NCI-H1105 treated with DMSO at 0.1 percent for 48 hours (cell line): Measurements from ENCODE around the gene FBXL3.
A peak's percentile ranks its signal among the peaks of the same experiment; 100 is the strongest.
"Not testable (repeated sequence)": the region's sequence is repeated elsewhere in the genome, so short reads cannot be mapped to it uniquely, and the experiment has no call there.

Source experiments
- DNase-seq: peaks from one replicate; lab custom pipeline; 2025; lab: John Stamatoyannopoulos, UW

The FBXL3 gene

DNA sequence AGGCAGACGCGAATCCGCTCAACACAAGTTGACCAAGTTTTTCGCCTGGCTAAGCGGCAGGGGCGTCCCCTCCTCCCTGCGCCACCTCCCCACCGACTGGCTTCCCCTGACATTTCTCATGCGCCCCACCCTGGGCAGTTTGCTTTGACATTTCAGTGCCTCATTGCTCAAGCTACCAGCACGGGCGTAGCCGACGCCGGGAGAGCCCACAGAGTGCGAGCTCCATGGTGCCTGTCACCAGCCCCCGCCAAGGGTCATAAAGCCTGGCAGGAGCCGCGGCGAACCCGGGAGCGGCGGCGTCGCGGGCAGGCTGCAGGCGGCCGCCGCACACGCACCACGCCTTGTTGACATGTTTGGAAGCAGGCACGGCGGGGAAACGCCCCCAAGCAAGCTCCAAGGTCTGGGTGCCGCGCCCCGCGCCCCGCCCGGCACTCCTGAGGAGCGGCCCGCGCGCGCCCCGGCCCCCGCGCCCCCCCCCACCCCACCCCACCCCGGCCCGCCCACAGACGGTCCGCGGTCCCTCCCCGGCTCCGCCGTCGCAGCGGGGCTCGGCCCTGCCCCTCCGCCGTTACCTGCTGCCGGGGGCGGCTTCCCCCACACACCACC lies 601 bp downstream of the FBXL3 start:
- peak; percentile 52 for DNase-seq

DNA sequence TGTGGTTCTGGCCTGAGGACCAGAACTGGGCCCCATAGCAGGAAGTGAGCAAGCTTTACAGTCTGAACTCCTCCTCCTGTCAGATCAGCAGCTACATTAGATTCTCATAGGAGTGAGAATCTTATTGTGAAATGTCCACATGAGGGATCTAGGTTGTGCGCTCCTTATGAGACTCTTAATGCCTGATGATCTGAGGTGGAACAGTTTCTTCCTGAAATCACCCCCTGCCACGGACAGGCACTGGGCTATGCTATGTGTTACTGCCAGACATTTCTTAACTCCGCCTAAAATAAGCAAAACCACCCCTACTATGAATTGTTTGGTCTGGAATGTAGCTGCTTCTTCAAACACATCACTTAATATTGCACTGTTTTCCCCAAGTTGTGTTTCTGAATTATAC lies 4.6 kb downstream of the FBXL3 start:
- no peak for DNase-seq

DNA sequence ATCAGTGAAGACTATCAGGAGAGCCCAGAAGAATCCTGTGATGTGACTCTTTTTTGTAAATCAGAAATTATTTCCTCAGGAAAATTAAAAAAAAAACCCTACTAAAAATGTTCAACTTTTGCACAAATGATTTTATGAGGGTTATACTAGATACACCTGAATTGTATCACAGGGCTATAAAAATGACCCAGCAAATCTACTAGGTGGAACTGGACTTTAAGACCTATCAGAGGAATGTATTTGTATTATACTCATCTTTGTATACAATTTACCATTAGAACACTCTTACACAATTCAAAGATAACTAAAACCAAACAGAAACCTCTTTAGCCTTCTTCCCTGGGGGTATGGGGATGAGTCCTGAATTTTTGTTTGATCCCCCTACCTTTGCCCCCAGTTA lies 7.2 kb downstream of the FBXL3 start:
- no peak for DNase-seq

DNA sequence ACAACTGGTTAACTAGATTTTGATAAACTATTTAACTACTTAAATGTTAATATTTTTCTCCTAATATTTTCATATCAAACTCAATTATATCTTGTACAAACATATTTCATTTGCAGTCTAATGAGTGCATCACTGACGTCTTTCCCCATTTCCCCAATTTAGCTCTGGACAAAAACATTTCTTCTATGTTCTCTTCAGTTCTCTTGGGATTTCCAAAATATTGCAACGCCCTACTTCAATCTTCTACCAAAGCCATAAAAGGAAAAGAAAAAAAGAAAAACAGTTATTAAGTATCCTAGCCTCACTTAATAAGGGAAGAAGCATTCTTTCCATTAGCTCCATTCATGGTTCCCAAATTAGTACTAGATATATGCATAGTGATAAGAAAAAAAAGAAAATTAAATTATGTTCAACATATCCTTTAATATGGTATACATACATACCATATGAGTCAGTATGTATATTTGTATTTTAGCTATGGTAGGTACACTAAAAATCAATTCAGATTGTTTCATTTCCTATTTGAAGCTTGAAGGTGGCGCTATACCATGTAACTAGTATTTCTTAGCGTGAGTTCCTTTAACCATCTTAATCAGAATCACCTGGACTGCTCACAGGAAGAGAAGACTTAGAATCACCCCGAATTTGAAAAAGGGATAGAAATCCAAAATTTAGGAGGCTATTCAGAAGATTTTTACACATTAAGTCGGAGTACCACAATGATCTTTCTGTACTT lies 9.9 kb downstream of the FBXL3 start:
- DNase-seq = no peak

DNA sequence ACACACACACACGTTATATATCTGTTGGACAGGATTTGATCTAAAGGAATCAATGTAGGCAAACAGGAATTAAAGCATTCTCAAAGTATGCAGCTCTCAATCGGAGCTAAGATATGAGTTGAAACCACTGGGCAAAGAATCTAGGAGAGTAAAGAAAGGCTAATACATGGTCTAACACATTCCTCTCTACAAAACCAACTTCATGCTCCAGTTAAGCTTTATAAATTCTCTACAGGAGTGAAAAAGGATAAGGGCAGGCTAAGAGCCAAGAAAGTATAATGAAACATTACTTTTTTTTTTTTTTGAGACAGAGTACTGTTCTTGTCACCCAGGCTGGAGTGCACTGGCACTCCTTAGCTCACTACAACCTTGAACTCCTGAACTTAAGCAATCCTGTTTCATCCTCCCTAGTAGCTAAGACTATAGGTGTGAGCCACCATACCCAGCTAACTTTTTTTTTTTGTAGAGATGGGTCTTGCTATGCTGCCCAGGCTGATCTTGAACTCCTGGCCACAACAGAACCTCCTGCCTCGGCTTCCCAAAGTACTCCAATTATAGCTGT lies 10.6 kb downstream of the FBXL3 start:
- DNase-seq = no peak

DNA sequence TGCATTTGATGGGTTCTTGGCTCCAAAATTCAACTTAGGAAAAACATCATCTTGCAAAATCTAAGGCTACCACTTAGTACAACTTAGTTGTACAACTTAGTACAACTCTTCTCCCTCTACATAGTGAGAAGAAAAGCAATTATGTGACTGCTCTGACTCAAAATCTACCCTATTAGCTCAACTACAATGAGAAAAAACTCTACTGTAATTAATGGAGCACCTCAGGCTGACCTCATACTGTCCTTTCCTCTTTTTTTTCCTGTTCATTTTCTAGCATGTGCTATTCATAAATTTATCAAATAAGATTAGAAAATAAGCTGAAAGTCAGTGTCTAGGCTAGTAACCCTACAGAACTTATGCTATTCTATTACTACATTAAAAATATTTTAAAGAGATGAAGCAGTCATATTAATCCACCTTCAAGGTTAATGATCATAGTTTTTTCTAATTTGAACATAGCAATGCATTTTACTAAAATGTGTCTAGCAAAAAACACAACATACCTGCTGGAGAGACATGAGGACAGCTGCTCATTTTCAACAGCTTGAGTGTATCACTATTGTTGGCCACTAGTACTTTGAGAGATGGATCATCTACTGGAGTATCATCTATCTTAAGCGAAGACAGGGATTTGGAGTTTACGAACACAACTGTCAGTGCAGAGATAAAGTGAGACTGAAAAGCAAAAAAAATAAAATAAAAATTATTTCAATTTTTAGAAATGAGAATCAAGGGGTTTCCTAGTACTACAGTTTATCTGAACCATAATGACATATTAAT lies 11.9 kb downstream of the FBXL3 start:
- DNase-seq = no peak

DNA sequence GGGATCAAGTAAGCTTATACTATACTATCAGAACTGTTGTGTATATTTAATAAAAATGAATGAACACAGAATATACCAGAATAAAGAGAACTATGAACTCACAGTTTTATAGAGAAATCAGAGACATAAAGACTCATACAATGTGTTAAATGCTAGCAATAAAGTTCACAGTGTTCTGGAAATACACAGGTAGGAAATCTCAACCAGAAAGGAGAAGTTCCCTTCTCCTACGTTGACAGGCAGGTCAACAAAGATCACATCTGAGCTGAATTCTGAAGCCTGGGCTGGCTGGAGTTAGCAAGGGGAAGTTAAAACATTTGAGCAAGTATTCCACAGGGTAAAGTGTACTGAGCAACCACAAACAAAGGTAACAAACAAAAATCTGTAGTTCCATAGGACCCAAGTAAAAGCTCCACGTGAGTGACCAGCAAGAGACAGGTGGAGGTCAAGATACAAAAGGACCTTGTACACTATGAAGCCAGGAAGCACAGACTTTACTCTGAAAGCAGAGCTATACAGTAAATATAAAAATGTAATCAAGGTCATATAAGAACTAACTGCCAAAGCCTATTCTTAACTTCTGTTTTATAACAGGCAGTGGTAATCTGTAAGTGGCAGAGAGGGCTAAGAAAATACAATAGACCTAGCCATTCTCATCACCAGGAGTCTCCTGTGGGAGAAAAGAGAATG lies 13.0 kb downstream of the FBXL3 start:
- no peak for DNase-seq

DNA sequence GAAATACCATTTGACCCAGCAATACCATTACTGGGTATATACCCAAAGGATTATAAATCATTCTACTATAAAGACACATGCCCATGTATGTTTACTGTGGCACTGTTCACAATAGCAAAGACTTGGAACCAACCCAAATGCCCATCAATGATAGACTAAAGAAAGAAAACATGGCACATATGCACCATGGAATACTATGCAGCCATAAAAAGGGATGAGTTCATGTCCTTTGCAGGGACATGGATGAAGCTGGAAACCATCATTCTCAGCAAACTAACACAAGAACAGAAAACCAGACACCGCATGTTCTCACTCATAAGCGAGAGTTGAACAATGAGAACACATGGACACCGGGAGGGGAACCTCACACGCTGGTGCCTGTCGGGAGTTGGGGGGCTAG lies 17.2 kb downstream of the FBXL3 start:
- DNase-seq = not testable (repeated sequence)

DNA sequence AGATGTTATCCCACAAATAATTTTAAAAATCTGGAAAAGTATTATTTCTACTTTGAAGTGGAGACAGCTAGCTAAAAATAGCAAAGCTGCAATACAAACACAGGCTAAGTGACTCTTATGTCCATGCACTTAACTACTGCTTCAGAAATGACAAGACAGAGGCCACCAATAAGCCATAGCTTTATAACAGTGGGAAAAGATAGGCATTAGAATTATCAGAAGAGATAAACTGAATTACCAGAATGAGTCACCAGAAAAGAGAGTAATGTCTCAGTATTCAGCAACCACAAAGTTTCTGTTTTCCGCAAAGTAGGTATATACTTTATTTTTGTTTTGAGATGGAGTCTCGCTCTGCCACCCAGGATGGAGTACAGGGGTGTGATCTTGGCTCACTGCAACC lies 17.9 kb downstream of the FBXL3 start:
- no peak for DNase-seq

DNA sequence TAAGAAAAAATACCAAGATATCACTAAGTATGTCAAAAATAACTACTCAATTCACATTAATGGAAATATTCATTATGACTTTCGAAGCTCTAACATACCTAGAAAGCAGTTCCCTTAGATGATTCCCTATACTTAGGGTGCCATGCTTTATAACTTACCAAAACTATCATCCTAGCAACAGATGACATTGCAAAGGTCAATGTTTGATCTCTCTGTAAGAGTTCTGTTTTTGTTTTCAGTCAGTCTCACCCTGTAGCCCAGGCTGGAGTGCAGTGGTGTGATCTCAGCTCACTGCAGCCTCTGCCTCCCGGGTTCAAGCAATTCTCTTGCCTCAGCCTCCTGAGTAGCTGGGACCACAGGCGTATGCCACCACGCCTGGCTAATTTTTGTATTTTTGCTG lies 18.6 kb downstream of the FBXL3 start:
- DNase-seq = not testable (repeated sequence)

DNA sequence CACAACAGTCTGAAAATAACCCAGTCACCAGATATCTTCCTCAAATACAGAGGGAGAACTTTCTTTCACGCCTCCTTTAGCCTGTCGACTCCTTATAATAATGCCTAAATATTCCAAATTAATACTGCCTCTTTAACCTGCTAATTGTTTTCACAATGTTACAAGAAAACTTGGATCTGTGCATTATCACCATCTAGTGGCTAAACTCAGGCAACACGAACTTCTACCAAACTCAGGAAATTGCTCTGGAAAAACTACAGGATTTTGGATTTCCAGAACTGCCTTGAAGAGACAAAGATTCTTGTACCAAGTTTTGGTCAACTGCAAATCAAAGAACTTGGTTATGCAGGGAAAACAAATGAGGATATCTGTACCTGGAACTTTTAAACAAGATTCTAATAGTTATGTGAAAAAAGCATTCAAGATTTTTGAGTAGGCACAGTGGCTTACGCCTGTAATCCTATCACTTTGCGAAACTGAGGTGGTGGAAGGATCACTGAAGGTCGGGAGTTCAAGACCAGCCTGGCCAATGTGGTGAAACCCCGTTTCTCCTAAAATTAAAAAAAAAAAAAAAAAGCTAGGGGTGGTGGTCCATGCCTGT lies 24.3 kb downstream of the FBXL3 start:
- peak; percentile 11 for DNase-seq

DNA sequence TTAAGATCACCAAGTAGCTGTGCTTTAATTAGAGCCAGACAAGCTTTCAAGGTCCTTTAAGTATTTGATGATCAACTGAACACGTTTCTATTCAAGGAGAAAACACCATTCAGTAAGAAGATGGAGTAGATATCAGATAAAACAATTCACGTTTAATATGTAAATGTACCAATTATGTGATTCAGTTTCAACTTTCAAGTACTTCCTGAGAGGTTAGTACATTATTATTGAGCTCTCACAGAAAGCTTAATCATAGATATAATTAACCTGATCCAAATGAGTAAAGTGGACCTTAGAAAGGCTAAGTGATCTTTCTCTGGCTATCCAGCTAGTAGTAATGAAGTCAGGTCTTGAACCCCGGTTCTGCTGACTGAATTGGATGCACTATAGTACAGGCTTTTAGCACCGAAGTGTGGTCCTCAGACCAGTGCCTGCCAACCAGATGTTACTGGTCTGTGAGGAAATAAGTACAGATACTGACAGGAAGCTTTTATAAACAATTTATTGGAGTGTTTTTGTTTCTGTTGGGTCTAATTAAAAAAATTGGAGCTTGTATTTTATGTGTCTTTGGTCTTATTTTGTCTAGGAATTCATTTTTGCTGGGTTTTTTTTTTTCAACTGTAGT lies 24.9 kb downstream of the FBXL3 start:
- DNase-seq = peak; percentile 42

DNA sequence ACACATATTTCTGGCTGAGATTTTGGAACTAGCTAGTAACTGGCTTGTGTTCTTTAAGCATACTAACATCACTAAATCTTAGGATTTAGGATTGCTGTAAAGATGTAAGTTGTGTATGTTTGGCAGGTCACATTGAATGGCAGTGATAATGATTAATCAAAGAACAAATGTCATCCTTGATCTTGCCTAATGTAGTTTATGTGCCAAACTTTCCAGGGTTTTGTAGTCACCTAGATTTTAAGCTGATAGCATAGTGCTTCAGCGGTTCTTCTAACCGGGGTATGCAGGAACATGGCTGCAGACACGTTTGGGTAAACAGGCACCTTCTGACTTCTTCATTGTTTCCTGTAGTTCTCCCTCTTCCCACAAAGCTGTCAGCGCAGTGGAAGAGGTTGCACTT lies 25.4 kb downstream of the FBXL3 start:
- DNase-seq = no peak

DNA sequence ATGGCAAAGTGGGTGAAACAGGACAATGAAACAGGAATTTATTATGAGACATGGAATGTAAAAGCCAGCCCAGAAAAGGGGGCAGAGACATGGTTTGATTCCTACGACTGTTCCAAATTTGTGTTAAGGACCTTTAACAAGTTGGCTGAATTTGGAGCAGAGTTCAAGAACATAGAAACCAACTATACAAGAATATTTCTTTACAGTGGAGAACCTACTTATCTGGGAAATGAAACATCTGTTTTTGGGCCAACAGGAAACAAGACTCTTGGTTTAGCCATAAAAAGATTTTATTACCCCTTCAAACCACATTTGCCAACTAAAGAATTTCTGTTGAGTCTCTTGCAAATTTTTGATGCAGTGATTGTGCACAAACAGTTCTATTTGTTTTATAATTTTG lies 26.5 kb downstream of the FBXL3 start:
- DNase-seq = no peak

DNA sequence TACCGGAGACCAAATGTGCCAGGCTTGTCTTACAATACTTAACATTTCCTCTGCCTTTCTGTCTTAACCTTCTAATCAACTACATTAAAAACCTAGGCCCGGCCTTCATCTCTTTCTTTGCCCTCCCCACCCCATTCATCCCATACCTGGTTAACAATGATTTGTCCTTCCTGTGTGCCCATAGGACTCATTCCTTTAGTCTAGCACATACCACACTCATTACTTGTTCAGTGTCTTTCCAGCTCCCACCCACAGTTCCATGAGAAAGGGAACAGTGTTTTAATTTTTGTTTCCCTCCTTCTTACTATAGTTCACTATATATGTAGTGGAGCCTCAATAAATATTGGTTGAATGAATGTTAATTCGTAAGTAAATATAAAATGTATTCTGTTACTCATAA lies 32.7 kb downstream of the FBXL3 start:
- DNase-seq = no peak

DNA sequence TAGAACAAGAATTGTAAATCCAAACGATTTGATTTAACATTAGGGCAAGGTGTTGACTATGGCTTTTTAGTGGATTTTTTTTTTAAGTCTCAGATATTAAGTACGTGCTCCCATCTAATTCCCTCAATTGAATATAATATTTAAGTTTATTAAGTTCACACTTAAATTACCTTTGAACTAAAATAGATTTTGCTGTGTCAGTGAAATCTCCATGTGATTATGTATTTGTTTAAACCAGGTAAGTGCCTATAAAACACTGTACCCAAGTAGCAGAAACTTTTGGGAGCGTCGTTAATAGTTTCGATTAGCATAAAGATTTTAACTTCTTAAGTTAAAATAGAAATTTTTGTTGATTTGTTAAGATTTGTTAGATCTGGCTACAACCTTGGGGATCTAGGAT lies 33.5 kb downstream of the FBXL3 start:
- no peak for DNase-seq

DNA sequence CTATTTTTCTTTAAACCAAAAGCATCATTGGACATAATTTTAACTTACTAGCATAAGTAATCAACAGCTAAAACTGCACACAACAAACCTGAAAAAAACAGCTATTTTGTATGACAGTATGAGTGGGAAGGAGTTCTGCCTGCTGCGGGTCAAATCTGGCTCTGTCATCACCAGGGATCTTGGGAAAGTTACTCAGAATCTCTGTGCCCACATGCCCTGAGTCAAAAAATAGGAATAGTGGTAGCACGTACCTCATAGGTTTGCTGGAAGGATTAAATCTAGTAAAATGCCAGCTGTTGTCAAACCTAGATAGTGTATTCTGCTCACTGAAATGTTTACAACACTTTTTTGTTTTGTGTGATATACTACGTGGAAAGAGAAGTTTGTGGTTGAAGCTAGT lies 33.9 kb downstream of the FBXL3 start:
- DNase-seq = no peak

DNA sequence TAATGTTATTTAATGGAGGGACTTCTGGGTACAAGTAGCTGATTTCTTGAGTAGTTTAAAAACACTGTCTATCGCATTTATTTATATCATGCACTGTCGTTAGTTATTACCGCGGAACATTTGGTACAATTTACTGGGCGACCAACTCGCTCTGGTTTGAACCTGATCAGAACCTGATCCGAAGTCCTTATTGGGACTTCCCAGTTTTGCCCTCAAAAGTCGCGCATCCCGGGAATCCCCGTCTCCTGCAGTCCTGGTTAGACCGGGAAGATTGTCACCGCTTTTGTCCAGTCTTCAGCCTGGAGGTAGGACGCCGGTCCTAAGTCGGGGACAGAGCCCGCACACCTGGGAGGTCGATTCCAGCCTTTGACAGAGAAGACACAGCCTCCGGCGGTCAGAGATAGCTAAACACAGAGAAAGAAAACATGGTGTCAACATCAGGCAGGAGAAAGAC lies 34.4 kb downstream of the FBXL3 start:
- DNase-seq = peak; percentile 31

DNA sequence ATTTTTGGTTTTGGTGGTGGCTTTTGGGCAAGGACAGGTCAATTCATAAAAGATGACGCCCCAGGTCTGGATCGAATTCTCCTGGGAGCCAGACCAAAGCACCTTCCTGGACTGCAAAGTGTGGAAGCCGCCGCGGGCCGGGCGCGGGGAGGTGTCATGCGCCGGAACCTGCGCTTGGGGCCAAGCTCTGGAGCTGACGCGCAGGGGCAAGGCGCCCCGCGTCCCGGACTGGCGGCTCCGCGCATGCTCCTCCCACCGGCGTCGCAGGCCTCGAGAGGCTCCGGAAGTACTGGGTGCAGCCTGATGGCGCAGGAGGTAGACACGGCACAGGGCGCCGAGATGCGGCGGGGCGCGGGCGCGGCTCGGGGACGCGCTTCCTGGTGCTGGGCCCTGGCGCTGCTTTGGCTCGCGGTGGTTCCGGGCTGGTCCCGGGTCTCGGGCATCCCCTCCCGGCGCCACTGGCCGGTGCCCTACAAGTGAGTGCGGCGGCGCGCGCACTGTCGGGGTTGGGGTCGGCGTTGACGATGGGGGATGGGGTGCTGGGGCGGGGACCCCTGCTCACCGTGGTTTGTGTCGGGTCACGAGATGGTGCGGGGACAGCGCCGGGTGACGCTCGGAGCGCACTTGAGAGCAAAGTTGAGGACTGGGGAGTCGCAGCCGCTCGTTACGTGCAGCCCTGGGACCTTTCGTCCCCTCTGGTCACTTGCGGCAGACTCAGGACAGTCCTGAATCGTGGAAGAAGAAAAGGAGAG lies 35.0 kb downstream of the FBXL3 start, which contains the start of gene CLN5:
Gene CLN5, plus strand, starts transcription at position 286 of the 752 bp plus-strand sequence. Its CDS starts 18 bp downstream, at position 304.
- peak; percentile 74 for DNase-seq

DNA sequence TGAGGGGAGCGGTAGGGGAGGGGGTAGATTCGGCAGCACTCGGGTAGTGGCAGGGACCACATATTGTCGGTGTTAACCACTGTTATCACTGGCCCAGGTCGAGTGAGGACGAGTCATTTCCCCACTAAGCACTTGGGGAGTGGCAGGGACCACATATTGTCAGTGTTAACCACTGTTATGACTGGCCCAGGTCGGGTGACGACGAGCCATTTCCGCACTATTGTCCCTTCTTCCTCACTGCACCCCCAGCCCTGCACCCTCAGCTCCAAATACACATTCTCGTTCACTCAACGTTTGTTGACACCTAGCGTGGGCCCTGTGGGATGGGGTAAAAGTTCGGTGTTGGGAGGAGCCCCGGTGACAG lies 35.5 kb downstream of the FBXL3 start:
- DNase-seq = no peak

DNA sequence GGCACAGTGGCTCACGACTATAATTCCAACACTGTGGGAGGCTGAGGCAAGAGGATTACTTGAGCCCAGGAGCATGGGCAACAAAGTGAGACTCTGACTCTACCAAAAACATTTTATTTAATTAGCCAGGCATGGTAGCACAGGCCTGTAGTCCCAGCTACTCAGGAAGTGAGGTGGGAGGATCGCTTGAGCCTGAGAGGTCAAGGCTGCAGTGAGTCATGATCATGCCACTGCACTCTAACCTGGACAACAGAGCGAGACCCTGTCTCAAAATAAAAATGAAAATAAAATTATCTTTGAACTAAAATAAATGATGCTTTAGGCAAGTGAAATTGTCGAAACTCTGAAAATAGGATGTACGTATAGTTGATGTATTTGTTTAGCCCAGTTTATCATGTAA lies 43.3 kb downstream of the FBXL3 start:
- no peak for DNase-seq
